HFFc6 (cell line): ENCODE data around the gene TNFAIP8L3. TPM values are rescaled to one million over a fixed set of nuclear protein-coding genes. Genes with fewer than 3 reads are reported as not detected.
A peak's percentile ranks its signal among the peaks of the same experiment; 100 is the strongest.

Experiments used
- DNase-seq: peaks from one replicate; pipeline ENCODE4 v3.0.0-alpha.2; 2018
- H3K27ac Mint-ChIP-seq: 2 replicates; pipeline ENCODE4 v1.8.0; 2020; ENCODE audit warnings: mild to moderate bottlenecking, mixed read lengths
- H3K27me3 Mint-ChIP-seq: 2 replicates; pipeline ENCODE4 v1.8.0; 2021; ENCODE audit warnings: mild to moderate bottlenecking, moderate library complexity, mixed read lengths; ENCODE audit not compliant: insufficient read depth
- H3K36me3 Mint-ChIP-seq: 2 replicates; pipeline ENCODE4 v1.8.0; 2021; ENCODE audit warnings: low read depth, mixed read lengths
- H3K4me1 Mint-ChIP-seq: 2 replicates; pipeline ENCODE4 v1.8.0; 2020; ENCODE audit warnings: low read depth, mixed read lengths
- H3K4me3 Mint-ChIP-seq: 2 replicates; pipeline ENCODE4 v1.8.0; 2020; ENCODE audit warnings: mild to moderate bottlenecking, moderate library complexity, mixed read lengths
- H3K9me3 Mint-ChIP-seq: 2 replicates; pipeline ENCODE4 v1.8.0; 2020; ENCODE audit warnings: mild to moderate bottlenecking, mixed read lengths
- CTCF ChIP-seq: fragments of 200-600 bp; sonication (generic); IDR thresholded peaks from 2 replicates; pipeline ENCODE4 v1.5.0; 2021; ENCODE audit warnings: antibody characterized with exemption, mild to moderate bottlenecking
- total RNA-seq, 6 experiments: library from RNA; stranded (reverse); fragmentation: NEBNext Ultra II Directional; extraction: Animal tissue kit (Norgen Biotek cat#: 25700); gene quantifications; 2 replicates in 1 of 6; 3 replicates in 5 of 6; pipeline ENCODE4 v1.2.3, GENCODE V29; 2021

Gene TNFAIP8L3
- total RNA-seq, 6 experiments from 2014 or later: 0.17 to 0.57 (median 0.23) TPM

- peaks cover 16% of the 10 kb centered on the region for H3K4me1 Mint-ChIP-seq
- DNase-seq: no peak
- no peaks in the 10 kb centered on the region for H3K36me3 Mint-ChIP-seq
- H3K9me3 Mint-ChIP-seq: no peaks in the 10 kb centered on the region
- H3K27me3 Mint-ChIP-seq: peaks cover 6% of the 10 kb centered on the region
- no peak for TF ChIP-seq CTCF
- H3K4me3 Mint-ChIP-seq: no peak overlapping the region
- no peak overlapping the region for H3K27ac Mint-ChIP-seq
Measured at GRCh38 chr15:51082246-51082645, 12.5 kb downstream of the TNFAIP8L3 start.

GRCh38 chr15:51080286-51080685 lies 14.4 kb downstream of the TNFAIP8L3 start:
- Mint-ChIP-seq H3K4me3 (no peak overlapping the region), H3K9me3 (no peaks in the 10 kb centered on the region), H3K27ac (no peak overlapping the region), H3K27me3 (peaks cover 7% of the 10 kb centered on the region), H3K4me1 (peaks cover 23% of the 10 kb centered on the region), H3K36me3 (no peaks in the 10 kb centered on the region)
- no peak for TF ChIP-seq CTCF
- no peak for DNase-seq

GRCh38 chr15:51079226-51079625 lies 15.5 kb downstream of the TNFAIP8L3 start:
- H3K36me3 Mint-ChIP-seq: no peaks in the 10 kb centered on the region
- DNase-seq: no peak
- peaks cover 9% of the 10 kb centered on the region for H3K27me3 Mint-ChIP-seq
- TF ChIP-seq CTCF: no peak
- no peaks in the 10 kb centered on the region for H3K9me3 Mint-ChIP-seq
- no peak overlapping the region for H3K27ac Mint-ChIP-seq
- H3K4me1 Mint-ChIP-seq: peaks cover 20% of the 10 kb centered on the region
- H3K4me3 Mint-ChIP-seq: no peak overlapping the region

GRCh38 chr15:51077221-51078153 lies 17.2 kb downstream of the TNFAIP8L3 start:
- no peak overlapping the region for H3K4me3 Mint-ChIP-seq
- no peaks in the 10 kb centered on the region for H3K9me3 Mint-ChIP-seq
- H3K4me1 Mint-ChIP-seq: peaks cover 17% of the 10 kb centered on the region
- H3K27me3 Mint-ChIP-seq: peaks cover 14% of the 10 kb centered on the region
- H3K36me3 Mint-ChIP-seq: no peaks in the 10 kb centered on the region
- H3K27ac Mint-ChIP-seq: no peak overlapping the region; the same call in 1 of the 2 replicates
- TF ChIP-seq CTCF: no peak
- DNase-seq: peak; percentile 11

- Mint-ChIP-seq H3K4me1 (peaks cover 17% of the 10 kb centered on the region), H3K4me3 (no peak overlapping the region), H3K9me3 (no peaks in the 10 kb centered on the region), H3K27me3 (peaks cover 14% of the 10 kb centered on the region), H3K36me3 (no peaks in the 10 kb centered on the region), H3K27ac (no peak overlapping the region; the same call in 1 of the 2 replicates)
- TF ChIP-seq CTCF: no peak
- no peak for DNase-seq
Measured at GRCh38 chr15:51076524-51077220, 18.0 kb downstream of the TNFAIP8L3 start.
